ENCODE data around the gene NUDT15.
"Not testable (repeated sequence)": the region's sequence is repeated elsewhere in the genome, so short reads cannot be mapped to it uniquely, and the experiment has no call there.

Gene NUDT15

GRCh38 chr13:48043789-48044503 lies 6.4 kb downstream of the NUDT15 start:
- DNase-seq = no peak

GRCh38 chr13:48050550-48050949 lies 13.0 kb downstream of the NUDT15 start:
- no peak for DNase-seq

GRCh38 chr13:48054601-48055000 lies 17.1 kb downstream of the NUDT15 start:
- DNase-seq = no peak

- DNase-seq = no peak
These were observed 18.2 kb downstream of the NUDT15 start for GRCh38 chr13:48055712-48056111.

GRCh38 chr13:48058536-48058935 lies 21.0 kb downstream of the NUDT15 start:
- DNase-seq = not testable (repeated sequence)

- DNase-seq = not testable (repeated sequence)
These were observed 22.4 kb downstream of the NUDT15 start for GRCh38 chr13:48059951-48060350.

GRCh38 chr13:48066310-48066989 lies 28.9 kb downstream of the NUDT15 start:
- DNase-seq = no peak

GRCh38 chr13:48068036-48068435 lies 30.5 kb downstream of the NUDT15 start:
- no peak for DNase-seq

GRCh38 chr13:48068952-48069351 lies 31.4 kb downstream of the NUDT15 start:
- DNase-seq = no peak

GRCh38 chr13:48069573-48069972 lies 32.0 kb downstream of the NUDT15 start:
- no peak for DNase-seq

- DNase-seq = no peak
These were observed 33.4 kb downstream of the NUDT15 start for GRCh38 chr13:48070942-48071341.

- DNase-seq = no peak
These were observed 34.8 kb downstream of the NUDT15 start for GRCh38 chr13:48072304-48072703.

GRCh38 chr13:48072787-48073186 lies 35.3 kb downstream of the NUDT15 start:
- DNase-seq = no peak

GRCh38 chr13:48074006-48074405 lies 36.5 kb downstream of the NUDT15 start:
- DNase-seq = no peak

GRCh38 chr13:48078251-48078656 lies 40.7 kb downstream of the NUDT15 start:
- peak in 1 of 2 experiments; percentile 23 for DNase-seq

GRCh38 chr13:48081739-48082138 lies 44.2 kb downstream of the NUDT15 start:
- DNase-seq = no peak

GRCh38 chr13:48086272-48086671 lies 48.7 kb downstream of the NUDT15 start:
- no peak for DNase-seq

- DNase-seq = no peak
These were observed 56.1 kb downstream of the NUDT15 start for GRCh38 chr13:48093588-48093987.

GRCh38 chr13:48094404-48094780 lies 56.9 kb downstream of the NUDT15 start:
- peak; percentile 32 to 37 for DNase-seq

- DNase-seq = peak; percentile 99
These were observed 57.4 kb downstream of the NUDT15 start, which contains the start of gene MED4 for GRCh38 chr13:48094781-48095502. Gene MED4 (minus strand): TSS chr13:48095104. CDS start chr13:48095078, 26 bp downstream.

GRCh38 chr13:48096670-48097069 lies 59.1 kb downstream of the NUDT15 start:
- DNase-seq = no peak
